MCF 10A (cell line): ENCODE results near the gene SCAPER. TPM values are rescaled to one million over a fixed set of nuclear protein-coding genes. Genes with fewer than 3 reads are reported as not detected.

Experiments
- BruUV-seq: library from RNA; stranded (reverse); fragments of 400-500 nt; replicated peaks from 2 replicates; lab custom pipeline; 2021; lab: Mats Ljungman, UMichigan
- CTCF ChIA-PET: fragments of 300-600 bp; sonication (Branson Sonifier 250); formaldehyde crosslinking; extraction: SDS; loops from one replicate; lab custom pipeline; 2021; ENCODE audit warnings: antibody characterized with exemption, inconsistent platforms; lab: Yijun Ruan, JAX
- POLR2A ChIA-PET: fragments of 300-600, 350-650 bp; sonication (Branson Sonifier 250); formaldehyde crosslinking; extraction: SDS; loops from one replicate; lab custom pipeline; 2020; ENCODE audit warnings: antibody characterized with exemption, inconsistent platforms; lab: Yijun Ruan, JAX
- DNase-seq: peaks from one replicate; pipeline ENCODE4 v3.0.0-alpha.2; 2018; ENCODE audit not compliant: unreplicated experiment
- H3K27ac Mint-ChIP-seq: one replicate; pipeline ENCODE4 v1.8.0; 2022; ENCODE audit warnings: mild to moderate bottlenecking, low read depth, mixed read lengths; ENCODE audit not compliant: unreplicated experiment
- H3K27me3 Mint-ChIP-seq: one replicate; pipeline ENCODE4 v1.8.0; 2022; ENCODE audit warnings: mixed read lengths; ENCODE audit not compliant: insufficient read depth, unreplicated experiment
- H3K36me3 Mint-ChIP-seq: one replicate; pipeline ENCODE4 v1.8.0; 2022; ENCODE audit warnings: mild to moderate bottlenecking, moderate library complexity, mixed read lengths; ENCODE audit not compliant: insufficient read depth, unreplicated experiment
- H3K4me1 Mint-ChIP-seq: one replicate; pipeline ENCODE4 v1.8.0; 2022; ENCODE audit warnings: mixed read lengths; ENCODE audit not compliant: insufficient read depth, unreplicated experiment
- H3K4me3 Mint-ChIP-seq: one replicate; pipeline ENCODE4 v1.8.0; 2022; ENCODE audit warnings: mild to moderate bottlenecking, moderate library complexity, mixed read lengths; ENCODE audit not compliant: unreplicated experiment
- H3K9me3 Mint-ChIP-seq: one replicate; pipeline ENCODE4 v1.8.0; 2022; ENCODE audit warnings: mixed read lengths; ENCODE audit not compliant: unreplicated experiment
- CTCF ChIP-seq: fragments of 200-600 bp; IDR thresholded peaks from one replicate; pipeline ENCODE4 v1.8.0; 2022; ENCODE audit warnings: antibody characterized with exemption, mild to moderate bottlenecking; ENCODE audit not compliant: unreplicated experiment
- intact Hi-C: fragments of 100-400 bp; cut with micrococcal nuclease; formaldehyde crosslinking; loops from 2 replicates; pipeline ENCODE4 v1.14.1; 2022
- total RNA-seq: library from RNA; stranded (reverse); gene quantifications from 2 replicates; pipeline ENCODE4 v1.2.3, GENCODE V29; 2022

Gene SCAPER
- total RNA-seq, 1 experiment from 2014 or later = 9.5 TPM

GRCh38 chr15:76483018-76483417, 422.1 kb downstream of the SCAPER start:
- intact Hi-C loops = no loop called here
- Mint-ChIP-seq H3K4me3 (no peak overlapping the region), H3K27ac (no peak overlapping the region), H3K9me3 (no peaks in the 10 kb centered on the region), H3K4me1 (no peaks in the 10 kb centered on the region), H3K27me3 (no peaks in the 10 kb centered on the region), H3K36me3 (no peaks in the 10 kb centered on the region)
- DNase-seq = no peak
- BruUV-seq = no TSS peak
- ChIA-PET CTCF (no interaction called here), POLR2A (no interaction called here)
- TF ChIP-seq CTCF = no peak

- H3K36me3 Mint-ChIP-seq = no peaks in the 10 kb centered on the region
- POLR2A ChIA-PET = interaction anchor here (0.7 kb wide), 1 partner anchor 52 kb away, joined by 3 read pairs; no protein-coding TSS in a partner anchor
- intact Hi-C loops = no loop called here
- DNase-seq = no peak
- TF ChIP-seq CTCF = no peak
- BruUV-seq = no TSS peak
- CTCF ChIA-PET = no interaction called here
- H3K27ac Mint-ChIP-seq = no peak overlapping the region
- H3K4me3 Mint-ChIP-seq = no peak overlapping the region
- no peaks in the 10 kb centered on the region for H3K4me1 Mint-ChIP-seq
- no peaks in the 10 kb centered on the region for H3K9me3 Mint-ChIP-seq
- no peaks in the 10 kb centered on the region for H3K27me3 Mint-ChIP-seq
Observed at GRCh38 chr15:76480267-76480666, 424.9 kb downstream of the SCAPER start.

GRCh38 chr15:76470691-76471090, 434.4 kb downstream of the SCAPER start:
- ChIA-PET POLR2A (no interaction called here), CTCF (interaction anchor here (1.1 kb wide), 1 partner anchor 13 kb away, joined by 3 read pairs; no protein-coding TSS in a partner anchor)
- no peak overlapping the region for H3K27ac Mint-ChIP-seq
- no peak overlapping the region for H3K4me3 Mint-ChIP-seq
- no peak for TF ChIP-seq CTCF
- no peak for DNase-seq
- no peaks in the 10 kb centered on the region for H3K36me3 Mint-ChIP-seq
- peaks cover 22% of the 10 kb centered on the region for H3K9me3 Mint-ChIP-seq
- H3K27me3 Mint-ChIP-seq = no peaks in the 10 kb centered on the region
- BruUV-seq = no TSS peak
- no peaks in the 10 kb centered on the region for H3K4me1 Mint-ChIP-seq
- intact Hi-C loops = no loop called here

GRCh38 chr15:76468722-76469121, 436.4 kb downstream of the SCAPER start:
- CTCF ChIA-PET = interaction anchor here (0.9 kb wide), 1 partner anchor 16 kb away, joined by 3 read pairs; no protein-coding TSS in a partner anchor
- intact Hi-C loops = no loop called here
- POLR2A ChIA-PET = no interaction called here
- H3K27me3 Mint-ChIP-seq = no peaks in the 10 kb centered on the region
- DNase-seq = no peak
- no peaks in the 10 kb centered on the region for H3K4me1 Mint-ChIP-seq
- TF ChIP-seq CTCF = no peak
- peaks cover 23% of the 10 kb centered on the region for H3K9me3 Mint-ChIP-seq
- no peak overlapping the region for H3K4me3 Mint-ChIP-seq
- no peak overlapping the region for H3K27ac Mint-ChIP-seq
- no TSS peak for BruUV-seq
- H3K36me3 Mint-ChIP-seq = no peaks in the 10 kb centered on the region
